CD4-positive, alpha-beta T cell treated with Interferon gamma for 1 hour (primary cell): ENCODE results near the gene LRRIQ1.
"Not testable (repeated sequence)": the region's sequence is repeated elsewhere in the genome, so short reads cannot be mapped to it uniquely, and the experiment has no call there.

Experiments
- DNase-seq: peaks from one replicate; pipeline ENCODE4 v3.0.0-alpha.2; 2020

Gene LRRIQ1

GRCh38 chr12:85036234-85036707 lies at the start of gene LRRIQ1, which contains the start of gene TSPAN19:
TSS of gene LRRIQ1 (plus strand) at chr12:85036351. CDS start at chr12:85038177, 1,826 bp downstream.
TSS of gene TSPAN19 (minus strand) at chr12:85036277. CDS start at chr12:85029946, 6,331 bp downstream.
- peak; percentile 1 for DNase-seq

- DNase-seq = no peak
Measured at GRCh38 chr12:84986586-84986985, 49.6 kb upstream of the LRRIQ1 start.

- no peak for DNase-seq
Measured at GRCh38 chr12:84994426-84994825, 41.7 kb upstream of the LRRIQ1 start.

- DNase-seq = no peak
Measured at GRCh38 chr12:84995641-84996040, 40.5 kb upstream of the LRRIQ1 start.

- DNase-seq = no peak
Measured at GRCh38 chr12:84996759-84997158, 39.4 kb upstream of the LRRIQ1 start.

- no peak for DNase-seq
Measured at GRCh38 chr12:84998341-84998740, 37.8 kb upstream of the LRRIQ1 start.

- no peak for DNase-seq
Measured at GRCh38 chr12:85000729-85001128, 35.4 kb upstream of the LRRIQ1 start.

GRCh38 chr12:85002778-85003296 lies 33.3 kb upstream of the LRRIQ1 start:
- no peak for DNase-seq

GRCh38 chr12:85004204-85004603 lies 31.9 kb upstream of the LRRIQ1 start:
- no peak for DNase-seq

- not testable (repeated sequence) for DNase-seq
Measured at GRCh38 chr12:85005047-85005446, 31.1 kb upstream of the LRRIQ1 start.

GRCh38 chr12:85005615-85006014 lies 30.5 kb upstream of the LRRIQ1 start:
- no peak for DNase-seq

GRCh38 chr12:85006206-85006605 lies 29.9 kb upstream of the LRRIQ1 start:
- no peak for DNase-seq

- DNase-seq = no peak
Measured at GRCh38 chr12:85007836-85008235, 28.3 kb upstream of the LRRIQ1 start.

- no peak for DNase-seq
Measured at GRCh38 chr12:85016413-85016812, 19.7 kb upstream of the LRRIQ1 start.

GRCh38 chr12:85017133-85017532 lies 19.0 kb upstream of the LRRIQ1 start:
- DNase-seq = no peak

GRCh38 chr12:85017618-85018017 lies 18.5 kb upstream of the LRRIQ1 start:
- no peak for DNase-seq

- no peak for DNase-seq
Measured at GRCh38 chr12:85018098-85018497, 18.1 kb upstream of the LRRIQ1 start.

- no peak for DNase-seq
Measured at GRCh38 chr12:85029456-85029855, 6.7 kb upstream of the LRRIQ1 start.

- no peak for DNase-seq
Measured at GRCh38 chr12:85036733-85037132, 582 bp downstream of the LRRIQ1 start.

- no peak for DNase-seq
Measured at GRCh38 chr12:85041395-85041794, 5.2 kb downstream of the LRRIQ1 start.

- no peak for DNase-seq
Measured at GRCh38 chr12:85043829-85044228, 7.7 kb downstream of the LRRIQ1 start.

GRCh38 chr12:85057370-85057963 lies 21.3 kb downstream of the LRRIQ1 start:
- DNase-seq = no peak

GRCh38 chr12:85058339-85058738 lies 22.2 kb downstream of the LRRIQ1 start:
- no peak for DNase-seq

GRCh38 chr12:85059594-85059993 lies 23.4 kb downstream of the LRRIQ1 start:
- no peak for DNase-seq

GRCh38 chr12:85060916-85061315 lies 24.8 kb downstream of the LRRIQ1 start:
- DNase-seq = no peak
